MM.1S (cell line): ENCODE results near the gene MMUT.

Source experiments
- DNase-seq: peaks from one replicate; pipeline ENCODE4 v3.0.0-alpha.2; 2015
- H2AFZ ChIP-seq: fragments of 300-600 bp; sonication (generic); 2 replicates; pipeline ENCODE4 v1.6.0; 2016; ENCODE audit warnings: antibody characterized with exemption, low read length
- H3F3A ChIP-seq: fragments of 300-600 bp; sonication (generic); 2 replicates; pipeline ENCODE4 v1.6.1; 2016; ENCODE audit warnings: mild to moderate bottlenecking, antibody characterized with exemption, low read length, moderate library complexity, mixed read lengths; ENCODE audit not compliant: insufficient read depth
- H3K27ac ChIP-seq: fragments of 300-600 bp; sonication (generic); 2 replicates; pipeline ENCODE4 v1.5.1; 2016; ENCODE audit warnings: mild to moderate bottlenecking, low read length
- H3K27me3 ChIP-seq: fragments of 300-600 bp; sonication (generic); replicated peaks from 2 replicates; pipeline ENCODE4 v1.6.0; 2016; ENCODE audit warnings: low read length; ENCODE audit not compliant: insufficient read depth
- H3K36me3 ChIP-seq: fragments of 300-600 bp; sonication (generic); replicated peaks from 2 replicates; pipeline ENCODE4 v1.6.1; 2016; ENCODE audit warnings: mild to moderate bottlenecking, low read length, mixed read lengths; ENCODE audit not compliant: insufficient read depth
- H3K4me1 ChIP-seq: fragments of 300-600 bp; sonication (generic); 2 replicates; pipeline ENCODE4 v1.6.1; 2016; ENCODE audit warnings: low read length, mixed read lengths
- H3K4me2 ChIP-seq: fragments of 300-600 bp; sonication (generic); 2 replicates; pipeline ENCODE4 v1.6.0; 2016; ENCODE audit warnings: low read depth, low read length
- H3K4me3 ChIP-seq: fragments of 300-600 bp; sonication (generic); 2 replicates; pipeline ENCODE4 v1.5.1; 2016; ENCODE audit warnings: low read length, mixed read lengths
- H3K79me2 ChIP-seq: fragments of 300-600 bp; sonication (generic); 2 replicates; pipeline ENCODE4 v1.6.1; 2016; ENCODE audit warnings: mixed run types, low read length, mixed read lengths
- H3K9ac ChIP-seq: fragments of 300-600 bp; sonication (generic); 2 replicates; pipeline ENCODE4 v1.6.1; 2016; ENCODE audit warnings: low read length, mixed read lengths
- H3K9me2 ChIP-seq: fragments of 300-600 bp; sonication (generic); replicated peaks from 2 replicates; pipeline ENCODE4 v1.6.1; 2016; ENCODE audit warnings: mild to moderate bottlenecking, low read length, mixed read lengths; ENCODE audit not compliant: insufficient read depth
- H3K9me3 ChIP-seq: fragments of 300-600 bp; sonication (generic); replicated peaks from 2 replicates; pipeline ENCODE4 v1.6.1; 2016; ENCODE audit warnings: mild to moderate bottlenecking, low read length, mixed read lengths; ENCODE audit not compliant: insufficient read depth
- H4K20me1 ChIP-seq: fragments of 300-600 bp; sonication (generic); 2 replicates; pipeline ENCODE4 v1.6.1; 2016; ENCODE audit warnings: mild to moderate bottlenecking, low read length, moderate library complexity, mixed read lengths; ENCODE audit not compliant: insufficient read depth
- EZH2 ChIP-seq: fragments of 300-600 bp; sonication (generic); optimal IDR thresholded peaks from 2 replicates; pipeline ENCODE3; 2017; ENCODE audit warnings: low read depth, mild to moderate bottlenecking, antibody characterized with exemption, low read length, mixed read lengths
- EZH2phosphoT487 ChIP-seq: fragments of 300-600 bp; sonication (generic); IDR thresholded peaks from 2 replicates; pipeline ENCODE4 v1.6.1; 2018; ENCODE audit warnings: antibody characterized with exemption, low read length
- TF ChIP-seq, protein P1 (sequence below): fragments of 300-600 bp; sonication (generic); IDR thresholded peaks from 2 replicates; pipeline ENCODE4 v1.5.1; 2016; ENCODE audit warnings: antibody characterized with exemption, low read length, mixed read lengths

MMUT gene

DNA sequence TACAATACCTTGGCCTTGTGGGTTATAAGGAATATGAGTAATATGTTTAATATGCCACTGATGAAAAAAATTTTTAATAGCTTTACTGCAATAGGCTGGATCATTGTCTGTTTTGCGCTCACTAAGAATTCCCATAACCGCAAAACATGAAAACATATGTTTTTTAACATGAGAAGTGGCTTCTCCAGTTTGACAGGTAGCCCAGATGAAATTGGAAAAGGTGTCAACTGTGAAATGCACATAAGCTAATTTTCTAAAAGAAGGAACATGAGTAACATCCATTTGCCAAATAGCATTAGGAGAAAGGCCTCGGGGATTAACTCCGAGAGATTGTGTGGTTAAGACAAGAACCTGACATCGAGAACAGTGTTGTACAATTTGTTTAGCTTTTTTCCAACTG, 41.6 kb upstream of the MMUT start:
- Histone ChIP-seq H2AFZ (no peak overlapping the region), H3K4me2 (no peak overlapping the region), H3K9me3 (no peaks in the 10 kb centered on the region), H4K20me1 (no peaks in the 10 kb centered on the region), H3F3A (no peaks in the 10 kb centered on the region), H3K9ac (no peak overlapping the region), H3K4me1 (no peaks in the 10 kb centered on the region), H3K4me3 (no peak overlapping the region), H3K9me2 (no peaks in the 10 kb centered on the region), H3K27me3 (no peaks in the 10 kb centered on the region), H3K36me3 (no peaks in the 10 kb centered on the region), H3K79me2 (no peaks in the 10 kb centered on the region), H3K27ac (no peak overlapping the region)
- TF ChIP-seq, protein P1, sequence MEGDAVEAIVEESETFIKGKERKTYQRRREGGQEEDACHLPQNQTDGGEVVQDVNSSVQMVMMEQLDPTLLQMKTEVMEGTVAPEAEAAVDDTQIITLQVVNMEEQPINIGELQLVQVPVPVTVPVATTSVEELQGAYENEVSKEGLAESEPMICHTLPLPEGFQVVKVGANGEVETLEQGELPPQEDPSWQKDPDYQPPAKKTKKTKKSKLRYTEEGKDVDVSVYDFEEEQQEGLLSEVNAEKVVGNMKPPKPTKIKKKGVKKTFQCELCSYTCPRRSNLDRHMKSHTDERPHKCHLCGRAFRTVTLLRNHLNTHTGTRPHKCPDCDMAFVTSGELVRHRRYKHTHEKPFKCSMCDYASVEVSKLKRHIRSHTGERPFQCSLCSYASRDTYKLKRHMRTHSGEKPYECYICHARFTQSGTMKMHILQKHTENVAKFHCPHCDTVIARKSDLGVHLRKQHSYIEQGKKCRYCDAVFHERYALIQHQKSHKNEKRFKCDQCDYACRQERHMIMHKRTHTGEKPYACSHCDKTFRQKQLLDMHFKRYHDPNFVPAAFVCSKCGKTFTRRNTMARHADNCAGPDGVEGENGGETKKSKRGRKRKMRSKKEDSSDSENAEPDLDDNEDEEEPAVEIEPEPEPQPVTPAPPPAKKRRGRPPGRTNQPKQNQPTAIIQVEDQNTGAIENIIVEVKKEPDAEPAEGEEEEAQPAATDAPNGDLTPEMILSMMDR: no peak
- TF ChIP-seq EZH2: no peak
- TF ChIP-seq EZH2phosphoT487: no peak
- no peak for DNase-seq

GRCh38 chr6:49499623-49500022, 36.6 kb upstream of the MMUT start, which contains the start of gene GLYATL3:
TSS of gene GLYATL3 (plus strand) at chr6:49499923. CDS start at chr6:49511991, 12,068 bp downstream.
- H3K4me1 ChIP-seq: no peaks in the 10 kb centered on the region
- H3K4me3 ChIP-seq: no peak within 1 kb of the TSS
- H3K27ac ChIP-seq: no peak within 1 kb of the TSS
- no peak within 1 kb of the TSS for H3K9ac ChIP-seq
- no peaks in the 10 kb centered on the region for H3F3A ChIP-seq
- H3K79me2 ChIP-seq: no peaks in the 10 kb centered on the region
- no peaks in the 10 kb centered on the region for H3K27me3 ChIP-seq
- H3K36me3 ChIP-seq: no peaks in the 10 kb centered on the region
- H3K4me2 ChIP-seq: no peak within 1 kb of the TSS
- DNase-seq: no peak
- no peaks in the 10 kb centered on the region for H4K20me1 ChIP-seq
- no peaks in the 10 kb centered on the region for H3K9me2 ChIP-seq
- no peak within 1 kb of the TSS for H2AFZ ChIP-seq
- H3K9me3 ChIP-seq: no peaks in the 10 kb centered on the region
- TF ChIP-seq EZH2phosphoT487 (no peak), EZH2 (no peak)
- TF ChIP-seq, protein P1: no peak

DNA sequence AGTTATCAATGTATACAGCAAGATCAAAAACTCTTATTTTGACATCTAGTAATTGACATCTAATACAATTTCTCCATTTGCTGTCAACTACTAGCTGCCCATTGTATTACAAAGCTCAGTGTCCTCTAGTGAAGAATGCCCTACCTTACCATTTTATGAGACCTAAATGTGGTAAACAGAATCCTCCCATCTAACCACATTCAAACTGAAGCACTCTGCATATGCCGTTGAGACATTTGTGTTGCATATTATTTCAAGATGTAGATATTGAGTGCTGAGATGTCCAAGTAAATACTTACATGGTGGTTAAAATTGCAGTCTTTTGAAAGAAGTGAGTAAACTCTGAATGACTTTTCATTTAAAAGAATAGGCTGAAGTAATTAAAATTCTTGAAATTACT, 36.1 kb upstream of the MMUT start:
- no peaks in the 10 kb centered on the region for H4K20me1 ChIP-seq
- H3K36me3 ChIP-seq: no peaks in the 10 kb centered on the region
- no peaks in the 10 kb centered on the region for H3K27me3 ChIP-seq
- no peak overlapping the region for H2AFZ ChIP-seq
- H3K4me1 ChIP-seq: no peaks in the 10 kb centered on the region
- DNase-seq: no peak
- H3K27ac ChIP-seq: no peak overlapping the region
- no peak overlapping the region for H3K9ac ChIP-seq
- H3K4me3 ChIP-seq: no peak overlapping the region
- no peak overlapping the region for H3K4me2 ChIP-seq
- H3K79me2 ChIP-seq: no peaks in the 10 kb centered on the region
- H3F3A ChIP-seq: no peaks in the 10 kb centered on the region
- H3K9me3 ChIP-seq: no peaks in the 10 kb centered on the region
- H3K9me2 ChIP-seq: no peaks in the 10 kb centered on the region
- TF ChIP-seq, protein P1: no peak
- no peak for TF ChIP-seq EZH2phosphoT487
- no peak for TF ChIP-seq EZH2
